GM12878 (cell line): ENCODE results near the gene RAPGEF1. TPM values are rescaled to one million over a fixed set of nuclear protein-coding genes. Genes with fewer than 3 reads are reported as not detected.
A peak's percentile ranks its signal among the peaks of the same experiment; 100 is the strongest.

ENCODE experiments used
- ATF2 ChIP-seq: IDR thresholded peaks from 2 replicates; pipeline ENCODE4 v1.6.1; 2012; ENCODE audit warnings: low read length, inconsistent platforms
- BCL3 ChIP-seq: IDR thresholded peaks from 2 replicates; pipeline ENCODE4 v1.6.1; 2011; ENCODE audit warnings: borderline replicate concordance, low read depth, mild to moderate bottlenecking, moderate library complexity, low read length; ENCODE audit not compliant: insufficient read depth, poor library complexity, severe bottlenecking
- CREM ChIP-seq: IDR thresholded peaks from 2 replicates; pipeline ENCODE4 v1.6.1; 2014; ENCODE audit warnings: antibody characterized with exemption, low read depth
- E2F8 ChIP-seq: fragments of 450-650 bp; IDR thresholded peaks from 2 replicates; pipeline ENCODE4 v1.6.1; 2018; ENCODE audit warnings: mild to moderate bottlenecking, low read depth, moderate library complexity; ENCODE audit not compliant: partially characterized antibody
- NKRF ChIP-seq: fragments of 450-650 bp; conservative IDR thresholded peaks from 2 replicates; pipeline ENCODE4 v1.6.1; 2017; ENCODE audit warnings: mild to moderate bottlenecking, moderate library complexity
- PKNOX1 ChIP-seq: fragments of 450-650 bp; IDR thresholded peaks from 2 replicates; pipeline ENCODE4 v1.6.1; 2016; ENCODE audit warnings: mild to moderate bottlenecking
- POLR2A ChIP-seq: IDR thresholded peaks from 2 replicates; pipeline ENCODE4 v1.6.1; 2011; ENCODE audit warnings: low read depth, mild to moderate bottlenecking, low read length
- POU2F2 ChIP-seq: IDR thresholded peaks from 3 replicates; pipeline ENCODE4 v1.6.1; 2011; ENCODE audit warnings: low read depth, mild to moderate bottlenecking, low read length, borderline replicate concordance
- polyA plus RNA-seq, 11 experiments: library from polyadenylated mRNA; depleted of rRNA in 4 of 11; unstranded in 6 of 11; stranded (reverse) in 5 of 11; fragments of >200 nt; fragmentation: Nextera tagmentation in 4 of 11; fragmentation: Illumina TruSeq in 1 of 11; extraction: Ambion mirVana in 4 of 11; extraction: Trizol in 1 of 11; gene quantifications; 1 replicate in 1 of 11; 2 replicates in 10 of 11; pipeline versions ENCODE4 v1.2.1 to v1.2.3, GENCODE V29; 2011 to 2016; ENCODE audit warnings: inconsistent platforms in 2 of 11, missing spikeins in 2 of 11, low read depth in 1 of 11
- total RNA-seq, 4 experiments: library from RNA; depleted of rRNA in 3 of 4; stranded (reverse); fragments of >200 nt in 3 of 4; fragmentation: Illumina TruSeq in 1 of 4; extraction: Trizol in 1 of 4; gene quantifications; 2 replicates each; pipeline versions ENCODE4 v1.2.1 to v1.2.3, GENCODE V29; 2013 to 2021

The RAPGEF1 gene
- total and polyA plus RNA-seq, 10 of the 15 experiments (the other 5 are each of a cell fraction or from before 2014, with no cell fraction given), result 0.42 to 113 (median 45.9) TPM

- peak; percentile 2 for TF ChIP-seq BCL3
- no peak for TF ChIP-seq E2F8
- TF ChIP-seq CREM, result peak; percentile 36; the same call in 1 of the 2 replicates
- TF ChIP-seq ATF2, result peak; percentile 18; the same call in 1 of the 2 replicates
- peak; percentile 56 for TF ChIP-seq PKNOX1
- TF ChIP-seq NKRF, result peak; percentile 47; the same call in 1 of the 2 replicates
- no peak for TF ChIP-seq POLR2A
- TF ChIP-seq POU2F2, result peak; percentile 29; the same call in 1 of the 3 replicates
- TF ChIP-seq, all 136 proteins: peak for 28
Observed at GRCh38 chr9:131709771-131710431, 30.0 kb downstream of the RAPGEF1 start (continued).
